DOHH2 (cell line): ENCODE data around the gene RBMS3.
"Not testable (repeated sequence)": the region's sequence is repeated elsewhere in the genome, so short reads cannot be mapped to it uniquely, and the experiment has no call there.

Experiments used
- H3F3A ChIP-seq: fragments of 200-600 bp; sonication (generic), shearing (Covaris generic); 2 replicates; pipeline ENCODE4 v1.6.0; 2016; ENCODE audit warnings: antibody characterized with exemption, mild to moderate bottlenecking; ENCODE audit not compliant: control insufficient read depth, insufficient read depth
- H3K27ac ChIP-seq: fragments of 200-600 bp; sonication (generic); 2 replicates; pipeline ENCODE4 v1.5.1; 2014; ENCODE audit warnings: low read depth, mild to moderate bottlenecking, low read length, moderate library complexity
- H3K27me3 ChIP-seq: fragments of 200-600 bp; sonication (generic); 2 replicates; pipeline ENCODE4 v1.6.1; 2014; ENCODE audit warnings: mild to moderate bottlenecking, low read length, mixed read lengths; ENCODE audit not compliant: control insufficient read depth
- H3K36me3 ChIP-seq: fragments of 200-600 bp; sonication (generic); 2 replicates; pipeline ENCODE4 v1.6.1; 2014; ENCODE audit warnings: mild to moderate bottlenecking, low read length, moderate library complexity, mixed read lengths; ENCODE audit not compliant: control insufficient read depth
- H3K4me1 ChIP-seq: fragments of 200-600 bp; sonication (generic); 2 replicates; pipeline ENCODE4 v1.6.1; 2014; ENCODE audit warnings: mild to moderate bottlenecking, low read length, mixed read lengths; ENCODE audit not compliant: control insufficient read depth
- H3K4me2 ChIP-seq: fragments of 200-600 bp; sonication (generic); 2 replicates; pipeline ENCODE4 v1.6.0; 2014; ENCODE audit warnings: mild to moderate bottlenecking, low read length, moderate library complexity
- H3K4me3 ChIP-seq: fragments of 200-600 bp; sonication (generic); 2 replicates; pipeline ENCODE4 v1.5.1; 2014; ENCODE audit warnings: mild to moderate bottlenecking, low read length, mixed read lengths
- H3K79me2 ChIP-seq: fragments of 200-600 bp; sonication (generic); 2 replicates; pipeline ENCODE4 v1.6.1; 2014; ENCODE audit warnings: mild to moderate bottlenecking, low read length, mixed read lengths; ENCODE audit not compliant: control insufficient read depth
- H3K9me2 ChIP-seq: fragments of 200-600 bp; sonication (generic); replicated peaks from 2 replicates; pipeline ENCODE4 v1.6.1; 2014; ENCODE audit warnings: mild to moderate bottlenecking, low read length, mixed read lengths; ENCODE audit not compliant: control insufficient read depth
- H3K9me3 ChIP-seq: fragments of 200-600 bp; sonication (generic); 2 replicates; pipeline ENCODE4 v1.6.1; 2014; ENCODE audit warnings: antibody characterized with exemption, low read length, mixed read lengths; ENCODE audit not compliant: control insufficient read depth, insufficient read depth
- H4K20me1 ChIP-seq: fragments of 200-600 bp; sonication (generic); 2 replicates; pipeline ENCODE4 v1.6.0; 2014; ENCODE audit warnings: low read depth, mild to moderate bottlenecking, antibody characterized with exemption, low read length, moderate library complexity; ENCODE audit not compliant: control insufficient read depth, insufficient read depth
- CTCF ChIP-seq: fragments of 200-600 bp; sonication (generic); IDR thresholded peaks from one replicate; pipeline ENCODE4 v1.5.1; 2014; ENCODE audit warnings: antibody characterized with exemption, mild to moderate bottlenecking, low read depth, low read length; ENCODE audit not compliant: poor library complexity, severe bottlenecking
- EZH2phosphoT487 ChIP-seq: fragments of 200-600 bp; sonication (generic); IDR thresholded peaks from 2 replicates; pipeline ENCODE4 v1.6.1; 2017; ENCODE audit warnings: borderline replicate concordance, mild to moderate bottlenecking, antibody characterized with exemption, low read length, moderate library complexity, mixed read lengths

The RBMS3 gene

DNA sequence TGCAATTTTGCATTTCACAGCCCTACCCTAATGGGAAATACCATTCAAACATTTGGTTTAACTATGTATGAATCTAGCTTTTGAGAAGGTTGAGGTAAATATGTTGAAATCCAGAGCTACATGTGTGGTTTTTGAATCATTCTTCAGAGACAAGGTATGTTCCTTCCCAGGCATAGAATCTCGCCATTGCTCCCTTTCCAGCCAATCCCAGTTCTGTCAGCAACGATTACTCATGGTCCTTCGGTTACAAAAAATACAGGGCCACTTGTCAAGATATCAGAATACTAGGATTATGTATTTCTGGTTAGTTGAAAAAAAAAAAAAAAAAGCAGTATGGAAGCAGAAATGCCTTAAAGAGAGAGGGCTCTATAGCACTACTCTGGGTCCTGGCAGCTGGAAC is 182.4 kb downstream of the RBMS3 start:
- H3K36me3 ChIP-seq: no peaks in the 10 kb centered on the region
- H4K20me1 ChIP-seq: no peaks in the 10 kb centered on the region
- H3K27ac ChIP-seq: no peak overlapping the region
- no peaks in the 10 kb centered on the region for H3K79me2 ChIP-seq
- TF ChIP-seq EZH2phosphoT487 (no peak), CTCF (no peak)
- H3K4me1 ChIP-seq: no peaks in the 10 kb centered on the region
- no peak overlapping the region for H3K4me3 ChIP-seq
- H3F3A ChIP-seq: no peaks in the 10 kb centered on the region
- H3K9me2 ChIP-seq: no peaks in the 10 kb centered on the region
- no peaks in the 10 kb centered on the region for H3K27me3 ChIP-seq
- H3K9me3 ChIP-seq: no peaks in the 10 kb centered on the region
- no peak overlapping the region for H3K4me2 ChIP-seq

DNA sequence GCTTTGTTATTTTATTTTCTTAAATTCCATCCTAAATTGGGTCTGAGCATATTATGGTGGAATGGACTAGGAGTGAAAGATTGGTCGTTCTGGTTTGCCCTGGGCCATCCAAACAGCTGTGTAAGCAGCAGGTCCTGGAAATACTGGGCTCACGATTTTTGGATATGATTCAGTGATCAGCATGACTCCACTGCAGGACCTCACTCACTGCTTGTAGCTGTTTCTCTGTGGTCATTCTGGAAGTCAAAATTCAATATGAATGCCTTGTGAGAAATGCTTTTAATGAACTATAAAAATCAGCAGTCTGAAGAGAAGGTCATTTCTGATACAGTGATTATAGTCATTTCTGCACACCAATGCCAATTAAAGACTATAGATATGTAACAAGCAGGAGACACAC is 185.0 kb downstream of the RBMS3 start:
- no peaks in the 10 kb centered on the region for H4K20me1 ChIP-seq
- TF ChIP-seq CTCF (no peak), EZH2phosphoT487 (no peak)
- no peak overlapping the region for H3K4me2 ChIP-seq

GRCh38 chr3:29466442-29466841 is 185.6 kb downstream of the RBMS3 start:
- no peak for TF ChIP-seq EZH2phosphoT487
- TF ChIP-seq CTCF: no peak
- H3K27ac ChIP-seq: no peak overlapping the region
- no peaks in the 10 kb centered on the region for H3K9me3 ChIP-seq
- no peaks in the 10 kb centered on the region for H3K4me1 ChIP-seq
- H3F3A ChIP-seq: no peaks in the 10 kb centered on the region
- H4K20me1 ChIP-seq: no peaks in the 10 kb centered on the region
- no peak overlapping the region for H3K4me3 ChIP-seq
- no peaks in the 10 kb centered on the region for H3K9me2 ChIP-seq
- H3K27me3 ChIP-seq: no peaks in the 10 kb centered on the region
- H3K79me2 ChIP-seq: no peaks in the 10 kb centered on the region
- no peak overlapping the region for H3K4me2 ChIP-seq
- H3K36me3 ChIP-seq: no peaks in the 10 kb centered on the region

More for the DNA sequence above, 185.0 kb downstream of the RBMS3 start:
- H3F3A ChIP-seq: no peaks in the 10 kb centered on the region
- no peaks in the 10 kb centered on the region for H3K36me3 ChIP-seq
- H3K9me2 ChIP-seq: no peaks in the 10 kb centered on the region
- H3K79me2 ChIP-seq: no peaks in the 10 kb centered on the region
- no peaks in the 10 kb centered on the region for H3K9me3 ChIP-seq
- H3K27me3 ChIP-seq: no peaks in the 10 kb centered on the region
- H3K27ac ChIP-seq: no peak overlapping the region
- no peaks in the 10 kb centered on the region for H3K4me1 ChIP-seq
- no peak overlapping the region for H3K4me3 ChIP-seq

DNA sequence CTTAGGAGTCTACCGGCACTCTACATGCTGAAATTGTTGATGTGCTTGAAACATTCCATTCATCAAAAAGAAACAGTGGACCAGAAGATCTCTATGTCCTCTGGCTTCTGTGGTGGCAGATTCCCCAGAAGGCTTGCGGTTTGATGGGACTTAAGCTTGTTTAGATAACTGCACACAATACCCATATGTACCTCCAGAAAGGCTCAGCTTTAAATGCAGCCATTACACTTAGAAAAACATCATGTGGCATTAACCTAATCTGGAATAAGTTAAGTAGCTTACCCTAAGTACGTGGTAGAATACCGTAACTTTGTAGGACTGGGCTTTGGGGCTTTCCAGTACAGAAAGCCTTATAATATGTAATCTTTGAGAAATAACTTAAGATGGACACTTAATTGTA is 187.3 kb downstream of the RBMS3 start:
- Histone ChIP-seq H3K9me2 (no peaks in the 10 kb centered on the region), H3F3A (no peaks in the 10 kb centered on the region), H3K9me3 (no peaks in the 10 kb centered on the region), H4K20me1 (no peaks in the 10 kb centered on the region), H3K36me3 (no peaks in the 10 kb centered on the region), H3K4me2 (no peak overlapping the region), H3K4me3 (no peak overlapping the region), H3K27me3 (no peaks in the 10 kb centered on the region), H3K4me1 (no peaks in the 10 kb centered on the region), H3K27ac (no peak overlapping the region), H3K79me2 (no peaks in the 10 kb centered on the region)
- no peak for TF ChIP-seq CTCF
- no peak for TF ChIP-seq EZH2phosphoT487

GRCh38 chr3:29473481-29474170 is 192.8 kb downstream of the RBMS3 start:
- not testable (repeated sequence) for H3K27me3 ChIP-seq, H3K27ac ChIP-seq, H3K9me2 ChIP-seq, H3F3A ChIP-seq, H3K4me2 ChIP-seq, H3K9me3 ChIP-seq, H3K4me1 ChIP-seq, H3K79me2 ChIP-seq, H3K4me3 ChIP-seq, H4K20me1 ChIP-seq, H3K36me3 ChIP-seq
